ENCODE data around the gene CCDC7. TPM values are rescaled to one million over a fixed set of nuclear protein-coding genes. Genes with fewer than 3 reads are reported as not detected.
"Not testable (repeated sequence)": the region's sequence is repeated elsewhere in the genome, so short reads cannot be mapped to it uniquely, and the experiment has no call there.

The CCDC7 gene
- total RNA-seq, 6 experiments from 2014 or later, result 4.1 to 12.4 (median 6.0) TPM

DNA sequence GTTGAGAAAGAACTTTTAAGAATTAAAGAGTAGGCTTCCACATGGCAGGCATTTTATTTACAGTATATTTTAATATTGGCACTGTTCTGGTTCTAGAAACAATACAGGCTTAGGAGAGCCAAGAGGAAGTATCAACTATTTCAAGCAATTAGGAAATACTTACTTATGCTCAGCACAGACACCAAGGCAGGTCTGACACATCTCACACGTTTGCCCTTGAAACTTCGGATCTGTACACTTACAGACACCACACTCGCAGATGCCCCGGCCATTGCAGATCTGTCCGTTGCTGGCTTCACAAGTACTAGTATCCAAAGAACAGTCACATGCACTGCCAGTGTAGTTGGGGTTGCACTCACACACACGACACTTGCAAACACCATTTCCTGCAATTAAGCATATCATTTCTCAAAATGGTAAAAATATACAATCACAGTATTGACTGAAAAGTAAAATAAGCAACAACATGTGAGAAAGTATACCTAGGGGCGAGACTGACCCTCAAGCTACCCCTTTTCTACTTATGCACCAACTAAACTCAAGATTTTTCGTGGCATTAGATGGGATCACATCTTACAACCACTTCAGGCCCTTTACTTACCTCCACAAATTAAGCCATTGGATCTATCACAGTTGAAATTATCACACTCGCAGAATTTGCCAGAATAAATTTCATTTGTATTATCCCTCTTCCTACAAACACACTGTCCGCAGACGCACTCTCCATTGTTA is 465.5 kb downstream of the CCDC7 start:
- intact Hi-C loops (cut with DNase I), result no loop called here
- WGBS (ENCODE audit: insufficient coverage, low coverage, low lambda C conversion rate, missing lambda C conversion rate), result 74% methylated on average over 10 of the region's 11 CpGs
- Histone ChIP-seq H3K4me3 (no peak overlapping the region), H3K9me3 (no peaks in the 10 kb centered on the region), H3K36me3 (peaks cover 13 to 43% (median 25%) of the 10 kb centered on the region in 4 donors), H3K4me1 (no peaks in the 10 kb centered on the region), H3K27me3 (no peaks in the 10 kb centered on the region), H3K27ac (no peak overlapping the region)
- DNase-seq, result no peak
- ATAC-seq, result peak in 1 of 4 donors; percentile 55
- TF ChIP-seq, protein P1, sequence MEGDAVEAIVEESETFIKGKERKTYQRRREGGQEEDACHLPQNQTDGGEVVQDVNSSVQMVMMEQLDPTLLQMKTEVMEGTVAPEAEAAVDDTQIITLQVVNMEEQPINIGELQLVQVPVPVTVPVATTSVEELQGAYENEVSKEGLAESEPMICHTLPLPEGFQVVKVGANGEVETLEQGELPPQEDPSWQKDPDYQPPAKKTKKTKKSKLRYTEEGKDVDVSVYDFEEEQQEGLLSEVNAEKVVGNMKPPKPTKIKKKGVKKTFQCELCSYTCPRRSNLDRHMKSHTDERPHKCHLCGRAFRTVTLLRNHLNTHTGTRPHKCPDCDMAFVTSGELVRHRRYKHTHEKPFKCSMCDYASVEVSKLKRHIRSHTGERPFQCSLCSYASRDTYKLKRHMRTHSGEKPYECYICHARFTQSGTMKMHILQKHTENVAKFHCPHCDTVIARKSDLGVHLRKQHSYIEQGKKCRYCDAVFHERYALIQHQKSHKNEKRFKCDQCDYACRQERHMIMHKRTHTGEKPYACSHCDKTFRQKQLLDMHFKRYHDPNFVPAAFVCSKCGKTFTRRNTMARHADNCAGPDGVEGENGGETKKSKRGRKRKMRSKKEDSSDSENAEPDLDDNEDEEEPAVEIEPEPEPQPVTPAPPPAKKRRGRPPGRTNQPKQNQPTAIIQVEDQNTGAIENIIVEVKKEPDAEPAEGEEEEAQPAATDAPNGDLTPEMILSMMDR (IDR thresholded peaks at IDR 0.05), result no peak
- TF ChIP-seq POLR2A (IDR thresholded peaks at IDR 0.05), result no peak

DNA sequence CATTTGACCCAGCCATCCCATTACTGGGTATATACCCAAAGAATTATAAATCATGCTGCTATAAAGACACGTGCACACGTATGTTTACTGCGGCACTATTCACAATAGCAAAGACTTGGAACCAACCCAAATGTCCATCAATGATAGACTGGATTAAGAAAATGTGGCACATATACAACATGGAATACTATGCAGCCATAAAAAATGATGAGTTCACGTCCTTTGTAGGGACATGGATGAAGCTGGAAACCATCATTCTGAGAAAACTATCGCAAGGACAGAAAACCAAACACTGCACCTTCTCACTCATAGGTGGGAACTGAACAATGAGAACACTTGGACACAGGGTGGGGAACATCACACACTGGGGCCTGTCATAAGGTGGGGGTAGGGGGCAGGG is 471.9 kb downstream of the CCDC7 start:
- ATAC-seq; DNase-seq; intact Hi-C loops (cut with DNase I); H3K27ac ChIP-seq; H3K4me3 ChIP-seq; H3K4me1 ChIP-seq; H3K9me3 ChIP-seq; H3K27me3 ChIP-seq: not testable (repeated sequence)
- 89% methylated on average over 5 of the region's 5 CpGs for WGBS (ENCODE audit: insufficient coverage, low coverage, low lambda C conversion rate, missing lambda C conversion rate)
- H3K36me3 ChIP-seq, result peaks cover 0 to 47% (median 9%) of the 10 kb centered on the region in 4 donors

DNA sequence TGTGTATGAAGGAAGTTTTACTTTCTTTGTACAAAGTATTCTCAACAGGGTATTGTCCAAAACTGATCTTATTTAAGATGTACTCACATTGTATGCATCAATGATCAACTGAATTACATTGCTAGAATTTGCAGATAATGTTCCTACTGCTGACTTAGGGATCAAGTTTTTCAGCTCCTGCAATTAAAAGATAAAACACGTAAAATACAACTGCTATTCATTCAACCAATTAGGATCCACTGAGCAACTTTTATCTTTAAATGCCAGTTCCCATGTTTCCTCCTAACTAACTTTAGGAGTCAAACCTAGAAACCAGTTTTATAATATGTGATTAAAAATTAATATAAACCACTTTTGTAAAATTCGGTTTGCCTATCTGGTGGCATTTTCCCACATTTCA is 476.2 kb downstream of the CCDC7 start:
- no peak for DNase-seq
- no peaks in the 10 kb centered on the region for H3K4me1 ChIP-seq
- 88% methylated on average over 2 of the region's 2 CpGs for WGBS (ENCODE audit: insufficient coverage, low coverage, low lambda C conversion rate, missing lambda C conversion rate)
- H3K27me3 ChIP-seq, result no peaks in the 10 kb centered on the region
- no peak for ATAC-seq
- H3K27ac ChIP-seq, result no peak overlapping the region
- intact Hi-C loops (cut with DNase I), result no loop called here
- TF ChIP-seq, protein P1 (IDR thresholded peaks at IDR 0.05), result no peak
- TF ChIP-seq POLR2A (IDR thresholded peaks at IDR 0.05), result no peak
- H3K9me3 ChIP-seq, result no peaks in the 10 kb centered on the region
- no peak overlapping the region for H3K4me3 ChIP-seq
- H3K36me3 ChIP-seq, result peaks cover 0 to 74% (median 27%) of the 10 kb centered on the region in 4 donors

DNA sequence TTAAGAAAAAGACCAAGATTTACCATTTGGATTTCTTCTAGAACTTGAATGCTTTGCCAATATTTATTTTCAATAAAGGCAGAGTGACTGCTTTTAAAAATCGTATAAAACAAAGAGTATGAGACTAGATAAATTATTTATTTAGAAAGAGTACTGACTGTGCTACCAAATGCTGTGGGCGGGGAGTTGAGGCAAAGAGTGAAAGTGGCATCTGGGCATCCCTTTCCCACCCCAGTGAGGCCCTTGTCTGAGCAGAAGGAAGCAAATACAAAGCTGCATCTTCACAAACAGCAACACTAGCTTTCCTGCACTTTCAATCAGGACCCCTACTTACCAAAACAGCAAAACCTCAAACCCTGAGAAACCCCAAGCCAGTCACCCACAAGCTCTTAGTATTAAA is 477.2 kb downstream of the CCDC7 start:
- DNase-seq, result no peak
- TF ChIP-seq, protein P1 (IDR thresholded peaks at IDR 0.05), result no peak
- no peak for TF ChIP-seq POLR2A (IDR thresholded peaks at IDR 0.05)
- no peaks in the 10 kb centered on the region for H3K4me1 ChIP-seq
- H3K4me3 ChIP-seq, result no peak overlapping the region
- WGBS (ENCODE audit: insufficient coverage, low coverage, low lambda C conversion rate, missing lambda C conversion rate), result 80% methylated on average over 2 of the region's 2 CpGs
- H3K27me3 ChIP-seq, result no peaks in the 10 kb centered on the region
- peaks cover 0 to 84% (median 34%) of the 10 kb centered on the region in 4 donors for H3K36me3 ChIP-seq
- H3K9me3 ChIP-seq, result no peaks in the 10 kb centered on the region
- intact Hi-C loops (cut with DNase I), result no loop called here
- ATAC-seq, result no peak
- H3K27ac ChIP-seq, result no peak overlapping the region

DNA sequence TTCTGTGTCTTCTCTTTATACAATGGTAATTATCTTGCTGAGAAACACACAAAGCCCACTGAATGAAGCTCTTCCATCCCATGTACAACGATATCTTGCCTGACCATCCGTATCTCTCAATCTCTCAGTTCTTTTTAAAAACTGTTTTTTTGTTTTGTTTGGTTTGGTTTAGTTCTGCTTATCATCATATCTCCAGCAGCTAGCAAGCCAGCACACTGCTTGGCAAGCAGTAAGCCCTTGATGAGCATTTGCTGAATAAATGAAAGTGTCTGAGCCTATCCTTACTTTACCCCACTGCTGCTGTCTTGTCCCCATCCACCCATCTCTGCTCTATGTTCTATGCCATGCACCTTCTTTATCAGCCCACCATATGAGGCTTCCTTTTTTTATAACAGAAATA is 477.9 kb downstream of the CCDC7 start:
- Histone ChIP-seq H3K4me1 (peaks cover 0 to under 1% (median 0%) of the 10 kb centered on the region in 4 donors), H3K27ac (no peak overlapping the region), H3K4me3 (no peak overlapping the region), H3K27me3 (no peaks in the 10 kb centered on the region), H3K9me3 (no peaks in the 10 kb centered on the region), H3K36me3 (peaks cover 0 to 84% (median 33%) of the 10 kb centered on the region in 4 donors)
- intact Hi-C loops (cut with DNase I), result no loop called here
- no peak for TF ChIP-seq POLR2A (IDR thresholded peaks at IDR 0.05)
- TF ChIP-seq, protein P1 (IDR thresholded peaks at IDR 0.05), result no peak
- ATAC-seq (no peak), DNase-seq (no peak)
- 100% methylated on average over 2 of the region's 2 CpGs for WGBS (ENCODE audit: insufficient coverage, low coverage, low lambda C conversion rate, missing lambda C conversion rate)

Data from right lobe of liver (tissue), 6 donors.